GM23338 (cell line): ENCODE results near the gene GBP2. TPM values are rescaled to one million over a fixed set of nuclear protein-coding genes. Genes with fewer than 3 reads are reported as not detected.

ENCODE experiments used
- ATAC-seq: fragments of 200-7000 bp; cut with Tn5 transposase; 3 replicates; pipeline ENCODE4 v1.9.1; 2020
- DNase-seq: peaks from one replicate; pipeline ENCODE4 v3.0.0-alpha.2; 2015; ENCODE audit warnings: low spot score
- H2AFZ ChIP-seq: fragments of 200-600 bp; sonication (generic); 2 replicates; pipeline ENCODE4 v1.8.0; 2016; ENCODE audit warnings: antibody characterized with exemption, mild to moderate bottlenecking, moderate library complexity
- H3F3A ChIP-seq: fragments of 200-600 bp; sonication (generic); replicated peaks from 2 replicates; pipeline ENCODE4 v1.8.0; 2017; ENCODE audit warnings: antibody characterized with exemption, mixed run types, low read depth
- H3K27ac ChIP-seq: fragments of 200-600 bp; sonication (generic); 2 replicates; pipeline ENCODE4 v1.6.1; 2016; ENCODE audit warnings: low read depth
- H3K27me3 ChIP-seq: fragments of 200-600 bp; sonication (generic); 2 replicates; pipeline ENCODE4 v1.8.0; 2016; ENCODE audit warnings: mild to moderate bottlenecking, mixed run types, moderate library complexity; ENCODE audit not compliant: insufficient read depth
- H3K36me3 ChIP-seq: fragments of 200-600 bp; sonication (generic); 2 replicates; pipeline ENCODE4 v1.8.0; 2016; ENCODE audit warnings: mild to moderate bottlenecking; ENCODE audit not compliant: insufficient read depth
- H3K4me1 ChIP-seq: fragments of 200-600 bp; sonication (generic); 2 replicates; pipeline ENCODE4 v1.8.0; 2016; ENCODE audit warnings: mild to moderate bottlenecking, moderate library complexity; ENCODE audit not compliant: insufficient read depth
- H3K4me2 ChIP-seq: fragments of 200-600 bp; sonication (generic); 2 replicates; pipeline ENCODE4 v1.7.1; 2017; ENCODE audit warnings: mixed run types
- H3K4me3 ChIP-seq: fragments of 200-600 bp; sonication (generic); 2 replicates; pipeline ENCODE4 v1.6.1; 2016; ENCODE audit warnings: mixed run types
- H3K79me2 ChIP-seq: fragments of 200-600 bp; sonication (generic); replicated peaks from 2 replicates; pipeline ENCODE4 v1.8.0; 2017; ENCODE audit warnings: mild to moderate bottlenecking; ENCODE audit not compliant: insufficient read depth
- H3K9me2 ChIP-seq: fragments of 200-600 bp; sonication (generic); 2 replicates; pipeline ENCODE4 v1.8.0; 2017; ENCODE audit not compliant: insufficient read depth
- H4K20me1 ChIP-seq: fragments of 200-600 bp; sonication (generic); replicated peaks from 2 replicates; pipeline ENCODE4 v1.8.0; 2017; ENCODE audit warnings: mild to moderate bottlenecking; ENCODE audit not compliant: insufficient read depth
- H3K27ac Mint-ChIP-seq: 2 replicates; pipeline ENCODE4 v1.8.0; 2020; ENCODE audit warnings: inconsistent platforms, mild to moderate bottlenecking, moderate library complexity, mixed read lengths
- H3K27me3 Mint-ChIP-seq: 3 replicates; pipeline ENCODE4 v1.8.0; 2022; ENCODE audit warnings: low read depth, mild to moderate bottlenecking, moderate library complexity, mixed read lengths, inconsistent platforms; ENCODE audit not compliant: insufficient read depth, poor library complexity
- H3K36me3 Mint-ChIP-seq: 3 replicates; pipeline ENCODE4 v1.8.0; 2021; ENCODE audit warnings: low read depth, mild to moderate bottlenecking, inconsistent platforms, moderate library complexity, mixed read lengths
- H3K4me1 Mint-ChIP-seq: 3 replicates; pipeline ENCODE4 v1.8.0; 2020; ENCODE audit warnings: mild to moderate bottlenecking, inconsistent platforms, mixed read lengths
- H3K4me3 Mint-ChIP-seq: 3 replicates; pipeline ENCODE4 v1.8.0; 2021; ENCODE audit warnings: moderate library complexity, mild to moderate bottlenecking, inconsistent platforms, mixed read lengths
- H3K9me3 Mint-ChIP-seq: 3 replicates; pipeline ENCODE4 v1.8.0; 2020; ENCODE audit warnings: moderate library complexity, mild to moderate bottlenecking, inconsistent platforms, mixed read lengths
- CREB1 ChIP-seq: fragments of 250-450 bp; sonication (Bioruptor Pico); IDR thresholded peaks from 2 replicates; pipeline ENCODE4 v1.5.0; 2020; ENCODE audit warnings: low read depth, mild to moderate bottlenecking, moderate library complexity
- CTCF ChIP-seq, 2 experiments: fragments of 200-600 bp in 1 of 2; sonication (generic) in 1 of 2; conservative IDR thresholded peaks; 2 replicates each; pipeline versions ENCODE4 v1.5.1 to v1.6.1; 2016 to 2017; ENCODE audit warnings: antibody characterized with exemption in 2 of 2, low read depth in 2 of 2, mild to moderate bottlenecking in 2 of 2, moderate library complexity in 1 of 2
- EZH2 ChIP-seq: fragments of 200-600 bp; sonication (generic); IDR thresholded peaks from one replicate; pipeline ENCODE4 v1.8.0; 2017; ENCODE audit warnings: antibody characterized with exemption, mild to moderate bottlenecking, low read depth; ENCODE audit not compliant: unreplicated experiment
- EZH2phosphoT487 ChIP-seq: fragments of 200-600 bp; sonication (generic); IDR thresholded peaks from one replicate; pipeline ENCODE4 v1.8.1; 2018; ENCODE audit warnings: antibody characterized with exemption; ENCODE audit not compliant: unreplicated experiment
- JUNB ChIP-seq: IDR thresholded peaks from one replicate; pipeline ENCODE4 v1.6.1; 2016; ENCODE audit warnings: antibody characterized with exemption; ENCODE audit not compliant: unreplicated experiment
- POLR2AphosphoS5 ChIP-seq: IDR thresholded peaks from 2 replicates; pipeline ENCODE4 v1.6.1; 2016; ENCODE audit warnings: antibody characterized with exemption, low read depth
- ZNF114 ChIP-seq: fragments of 250-450 bp; sonication (Bioruptor Pico); IDR thresholded peaks from 2 replicates; pipeline ENCODE4 v1.5.0; 2020; ENCODE audit warnings: mild to moderate bottlenecking, moderate library complexity
- ZNF331 ChIP-seq: fragments of 250-450 bp; sonication (Bioruptor Pico); IDR thresholded peaks from 2 replicates; pipeline ENCODE4 v1.5.0; 2020; ENCODE audit warnings: low read depth, mild to moderate bottlenecking, moderate library complexity
- polyA plus RNA-seq: library from polyadenylated mRNA; unstranded; fragments of >200 nt; fragmentation: Nextera tagmentation; extraction: Ambion mirVana; gene quantifications from 2 replicates; pipeline ENCODE4 v1.2.1, GENCODE V29; 2016
- total RNA-seq: library from RNA; depleted of rRNA; stranded (reverse); fragments of >200 nt; shearing (Covaris generic); gene quantifications from 2 replicates; pipeline ENCODE4 v1.2.3, GENCODE V29; 2014

GBP2 gene
- total and polyA plus RNA-seq, 2 experiments from 2014 or later = not detected

DNA sequence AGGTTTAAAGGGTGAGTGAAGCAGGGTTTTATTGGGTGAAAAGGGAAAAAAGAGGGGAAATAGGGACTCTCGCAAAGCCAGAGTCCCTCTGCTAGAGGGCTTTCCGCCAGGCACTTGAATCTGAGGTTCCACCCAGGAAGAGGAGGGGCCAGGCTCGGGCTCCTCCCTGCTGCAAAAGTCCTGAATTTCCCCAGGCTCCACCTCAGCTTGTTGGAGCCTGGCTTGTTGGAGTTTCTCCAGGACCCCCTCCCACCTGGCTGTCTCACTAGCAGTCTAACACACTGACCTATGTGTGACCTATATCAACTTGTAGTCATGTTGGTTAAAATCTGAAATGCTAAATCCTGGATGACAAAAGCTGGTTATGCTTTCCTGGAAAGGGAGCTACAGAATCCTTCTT lies 25.5 kb downstream of the GBP2 start:
- peak; percentile 47; the same call in 1 of the 3 replicates for ATAC-seq
- H3K4me1 ChIP-seq = peaks cover 7% of the 10 kb centered on the region; the same call in 1 of the 2 replicates

GRCh38 chr1:89098857-89099256 lies 27.1 kb downstream of the GBP2 start:
- Mint-ChIP-seq H3K27me3 (peaks cover 2% of the 10 kb centered on the region), H3K4me1 (peaks cover 3% of the 10 kb centered on the region; the same call in 2 of the 3 replicates), H3K27ac (no peak overlapping the region), H3K36me3 (peaks cover 13% of the 10 kb centered on the region; the same call in 2 of the 3 replicates), H3K4me3 (no peak overlapping the region), H3K9me3 (peaks cover 20% of the 10 kb centered on the region)
- Histone ChIP-seq H3K4me3 (no peak overlapping the region), H3K4me1 (peaks cover 7% of the 10 kb centered on the region; the same call in 1 of the 2 replicates), H3K27me3 (no peaks in the 10 kb centered on the region), H3K9me2 (peaks cover 11% of the 10 kb centered on the region; the same call in 1 of the 2 replicates), H3K4me2 (no peak overlapping the region), H4K20me1 (no peaks in the 10 kb centered on the region), H3K36me3 (peaks cover 19% of the 10 kb centered on the region; the same call in 1 of the 2 replicates), H2AFZ (no peak overlapping the region), H3F3A (no peaks in the 10 kb centered on the region), H3K79me2 (no peaks in the 10 kb centered on the region), H3K27ac (no peak overlapping the region)
- DNase-seq = no peak
- ATAC-seq = no peak
- TF ChIP-seq CTCF (conservative IDR thresholded peaks at IDR 0.05; ENCODE audit: low read depth in 2 of 2) = no peak
- no peak for TF ChIP-seq EZH2
- no peak for TF ChIP-seq ZNF331

More for the DNA sequence above, 25.5 kb downstream of the GBP2 start:
- no peaks in the 10 kb centered on the region for H4K20me1 ChIP-seq
- peak overlapping the region; percentile 50; the same call in 1 of the 2 replicates for H3K4me2 ChIP-seq
- no peak overlapping the region for H3K4me3 ChIP-seq
- Mint-ChIP-seq H3K4me3 (no peak overlapping the region), H3K9me3 (peaks cover 20% of the 10 kb centered on the region), H3K36me3 (peaks cover 13% of the 10 kb centered on the region; the same call in 2 of the 3 replicates), H3K27ac (no peak overlapping the region), H3K4me1 (peaks cover 3% of the 10 kb centered on the region; the same call in 2 of the 3 replicates), H3K27me3 (peaks cover 2% of the 10 kb centered on the region)
- no peaks in the 10 kb centered on the region for H3K79me2 ChIP-seq
- TF ChIP-seq EZH2phosphoT487 = no peak
- TF ChIP-seq EZH2 = no peak
- TF ChIP-seq ZNF114 (CRISPR knock-in tag) = no peak
- TF ChIP-seq CREB1 = no peak
- TF ChIP-seq JUNB = no peak
- TF ChIP-seq POLR2AphosphoS5 = no peak
- no peak for TF ChIP-seq CTCF (conservative IDR thresholded peaks at IDR 0.05; ENCODE audit: low read depth in 2 of 2)
- peaks cover 19% of the 10 kb centered on the region; the same call in 1 of the 2 replicates for H3K36me3 ChIP-seq
- peak; percentile 22 for DNase-seq
- H2AFZ ChIP-seq = peak overlapping the region; percentile 89; the same call in 1 of the 2 replicates
- peaks cover 11% of the 10 kb centered on the region; the same call in 1 of the 2 replicates for H3K9me2 ChIP-seq
- no peak overlapping the region for H3K27ac ChIP-seq
- H3K27me3 ChIP-seq = no peaks in the 10 kb centered on the region
- no peaks in the 10 kb centered on the region for H3F3A ChIP-seq
